KMS-11 (cell line): Measurements from ENCODE around the gene HAS3.

Experiments
- H2AFZ ChIP-seq: fragments of 200-600 bp; sonication (generic); 2 replicates; pipeline ENCODE4 v1.6.1; 2016; ENCODE audit warnings: antibody characterized with exemption, mixed run types, low read depth
- H3K27ac ChIP-seq: fragments of 200-600 bp; sonication (generic); 2 replicates; pipeline ENCODE4 v1.6.1; 2016; ENCODE audit warnings: mild to moderate bottlenecking, mixed run types
- H3K27me3 ChIP-seq: fragments of 200-600 bp; sonication (generic); 2 replicates; pipeline ENCODE4 v1.6.1; 2017; ENCODE audit warnings: mild to moderate bottlenecking, low read depth, mixed run types, moderate library complexity; ENCODE audit not compliant: insufficient read depth
- H3K36me3 ChIP-seq: fragments of 200-600 bp; sonication (generic); 2 replicates; pipeline ENCODE4 v1.6.1; 2017; ENCODE audit warnings: mild to moderate bottlenecking, mixed run types; ENCODE audit not compliant: insufficient read depth
- H3K4me1 ChIP-seq: fragments of 200-600 bp; sonication (generic); 2 replicates; pipeline ENCODE4 v1.6.1; 2016; ENCODE audit warnings: mild to moderate bottlenecking, low read depth, mixed run types; ENCODE audit not compliant: poor library complexity, severe bottlenecking
- H3K4me2 ChIP-seq: fragments of 200-600 bp; sonication (generic); 2 replicates; pipeline ENCODE4 v1.7.0; 2016; ENCODE audit warnings: mild to moderate bottlenecking, mixed run types
- H3K4me3 ChIP-seq: fragments of 200-600 bp; sonication (generic); IDR thresholded peaks from 2 replicates; pipeline ENCODE4 v1.6.1; 2017; ENCODE audit warnings: low read depth, low read length, mixed read lengths; ENCODE audit not compliant: insufficient read depth
- H3K79me2 ChIP-seq: fragments of 200-600 bp; sonication (generic); 2 replicates; pipeline ENCODE4 v1.6.1; 2016; ENCODE audit warnings: low read depth, mixed run types; ENCODE audit not compliant: insufficient read depth
- H3K9ac ChIP-seq: fragments of 200-600 bp; sonication (generic); 2 replicates; pipeline ENCODE4 v1.6.1; 2016; ENCODE audit warnings: mild to moderate bottlenecking, mixed run types
- H4K20me1 ChIP-seq: fragments of 200-600 bp; sonication (generic); 2 replicates; pipeline ENCODE4 v1.6.1; 2016; ENCODE audit warnings: mild to moderate bottlenecking, mixed run types; ENCODE audit not compliant: insufficient read depth
- CTCF ChIP-seq: fragments of 200-600 bp; sonication (generic); conservative IDR thresholded peaks from 2 replicates; pipeline ENCODE4 v1.6.1; 2017; ENCODE audit warnings: low read depth, mild to moderate bottlenecking, antibody characterized with exemption, low read length, moderate library complexity, mixed read lengths

Gene HAS3

DNA sequence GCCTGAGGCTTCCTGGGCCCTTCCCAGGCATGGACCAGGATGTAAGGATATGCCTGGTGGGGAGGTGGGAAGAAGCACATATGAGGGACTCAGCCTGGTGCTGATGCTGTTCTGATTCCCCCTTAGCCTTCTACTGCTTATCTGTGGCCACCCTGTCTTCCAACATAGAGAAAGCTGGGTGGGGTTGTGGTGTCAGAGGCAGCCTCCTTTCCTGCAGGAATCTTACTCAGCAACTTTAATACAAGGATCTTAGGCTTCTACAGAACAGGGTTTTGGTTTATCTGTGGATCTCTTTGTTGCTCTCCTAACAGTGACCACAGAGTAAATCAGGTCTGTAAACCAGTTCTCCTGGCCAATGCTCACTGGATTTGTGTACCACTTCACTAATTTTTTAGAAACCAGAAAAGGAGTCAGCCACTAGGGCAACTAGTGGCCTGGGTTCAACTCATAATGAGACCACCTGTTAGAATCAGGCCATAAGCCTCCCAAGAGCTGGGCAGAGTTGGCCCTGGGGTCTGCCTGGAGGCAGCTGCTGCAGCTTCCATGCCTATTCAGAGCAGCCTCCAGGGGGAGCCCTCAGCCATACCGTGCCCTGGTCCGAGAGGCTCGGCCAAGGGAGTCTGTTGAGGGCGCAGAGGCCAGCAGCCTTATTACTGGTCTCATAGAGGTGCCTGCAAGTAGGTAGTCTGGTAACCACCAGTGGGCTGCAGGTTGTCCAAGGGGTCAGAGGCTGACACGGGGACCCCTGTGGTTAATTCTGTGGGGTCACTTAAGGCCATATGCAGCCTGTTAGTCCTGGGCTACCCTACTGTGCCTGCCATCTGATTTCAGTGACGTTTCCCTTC lies 7.1 kb downstream of the HAS3 start:
- Histone ChIP-seq H2AFZ (no peak overlapping the region), H3K27ac (no peak overlapping the region), H3K9ac (no peak overlapping the region), H3K79me2 (no peaks in the 10 kb centered on the region), H3K4me2 (no peak overlapping the region), H3K36me3 (no peaks in the 10 kb centered on the region), H3K4me3 (no peak overlapping the region), H3K4me1 (peaks cover 15% of the 10 kb centered on the region), H3K27me3 (no peaks in the 10 kb centered on the region), H4K20me1 (no peaks in the 10 kb centered on the region)
- TF ChIP-seq CTCF = peak; percentile 78

GRCh38 chr16:69113216-69113615 lies 7.8 kb downstream of the HAS3 start:
- Histone ChIP-seq H3K27me3 (no peaks in the 10 kb centered on the region), H4K20me1 (no peaks in the 10 kb centered on the region), H3K4me3 (no peak overlapping the region), H3K79me2 (no peaks in the 10 kb centered on the region), H3K9ac (no peak overlapping the region), H3K4me1 (peaks cover 15% of the 10 kb centered on the region), H3K27ac (no peak overlapping the region), H3K4me2 (no peak overlapping the region), H3K36me3 (no peaks in the 10 kb centered on the region), H2AFZ (no peak overlapping the region)
- TF ChIP-seq CTCF = no peak

DNA sequence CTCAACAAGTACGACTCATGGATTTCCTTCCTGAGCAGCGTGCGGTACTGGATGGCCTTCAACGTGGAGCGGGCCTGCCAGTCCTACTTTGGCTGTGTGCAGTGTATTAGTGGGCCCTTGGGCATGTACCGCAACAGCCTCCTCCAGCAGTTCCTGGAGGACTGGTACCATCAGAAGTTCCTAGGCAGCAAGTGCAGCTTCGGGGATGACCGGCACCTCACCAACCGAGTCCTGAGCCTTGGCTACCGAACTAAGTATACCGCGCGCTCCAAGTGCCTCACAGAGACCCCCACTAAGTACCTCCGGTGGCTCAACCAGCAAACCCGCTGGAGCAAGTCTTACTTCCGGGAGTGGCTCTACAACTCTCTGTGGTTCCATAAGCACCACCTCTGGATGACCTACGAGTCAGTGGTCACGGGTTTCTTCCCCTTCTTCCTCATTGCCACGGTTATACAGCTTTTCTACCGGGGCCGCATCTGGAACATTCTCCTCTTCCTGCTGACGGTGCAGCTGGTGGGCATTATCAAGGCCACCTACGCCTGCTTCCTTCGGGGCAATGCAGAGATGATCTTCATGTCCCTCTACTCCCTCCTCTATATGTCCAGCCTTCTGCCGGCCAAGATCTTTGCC lies 9.0 kb downstream of the HAS3 start:
- Histone ChIP-seq H2AFZ (no peak overlapping the region), H3K9ac (no peak overlapping the region), H3K36me3 (no peaks in the 10 kb centered on the region), H3K4me2 (no peak overlapping the region), H3K4me1 (peaks cover 15% of the 10 kb centered on the region), H3K4me3 (no peak overlapping the region), H3K27ac (no peak overlapping the region), H4K20me1 (no peaks in the 10 kb centered on the region), H3K79me2 (no peaks in the 10 kb centered on the region), H3K27me3 (no peaks in the 10 kb centered on the region)
- TF ChIP-seq CTCF = no peak

GRCh38 chr16:69114976-69115355 lies 9.5 kb downstream of the HAS3 start:
- Histone ChIP-seq H3K27me3 (no peaks in the 10 kb centered on the region), H3K36me3 (no peaks in the 10 kb centered on the region), H3K4me3 (no peak overlapping the region), H2AFZ (no peak overlapping the region), H3K79me2 (no peaks in the 10 kb centered on the region), H4K20me1 (no peaks in the 10 kb centered on the region), H3K4me1 (peaks cover 15% of the 10 kb centered on the region), H3K9ac (no peak overlapping the region), H3K4me2 (no peak overlapping the region), H3K27ac (no peak overlapping the region)
- TF ChIP-seq CTCF = no peak
